OCI-LY1 (cell line): ENCODE data around the gene RABGAP1L.

Experiments used
- H2AFZ ChIP-seq: fragments of 200-600 bp; sonication (generic), shearing (Covaris generic); 2 replicates; pipeline ENCODE4 v1.6.0; 2014; ENCODE audit warnings: antibody characterized with exemption, mild to moderate bottlenecking, low read length
- H3F3A ChIP-seq: fragments of 200-600 bp; sonication (generic), shearing (Covaris generic); 2 replicates; pipeline ENCODE4 v1.6.0; 2014; ENCODE audit warnings: mild to moderate bottlenecking, antibody characterized with exemption, low read length, moderate library complexity; ENCODE audit not compliant: insufficient read depth
- H3K27ac ChIP-seq: fragments of 200-600 bp; sonication (generic); 2 replicates; pipeline ENCODE4 v1.5.1; 2014; ENCODE audit warnings: low read length, mixed run types, mild to moderate bottlenecking, low read depth; ENCODE audit not compliant: poor library complexity, severe bottlenecking
- H3K27me3 ChIP-seq: fragments of 200-600 bp; sonication (generic); 2 replicates; pipeline ENCODE4 v1.6.0; 2014; ENCODE audit warnings: antibody characterized with exemption, mild to moderate bottlenecking, low read length, moderate library complexity; ENCODE audit not compliant: insufficient read depth
- H3K36me3 ChIP-seq: fragments of 200-600 bp; sonication (generic); 2 replicates; pipeline ENCODE4 v1.6.1; 2014; ENCODE audit warnings: mild to moderate bottlenecking, antibody characterized with exemption, low read length, moderate library complexity, mixed read lengths; ENCODE audit not compliant: insufficient read depth
- H3K4me1 ChIP-seq: fragments of 200-600 bp; sonication (generic); 2 replicates; pipeline ENCODE4 v1.5.1; 2014; ENCODE audit warnings: mild to moderate bottlenecking, low read length, moderate library complexity; ENCODE audit not compliant: insufficient read depth, severe bottlenecking
- H3K4me2 ChIP-seq: fragments of 200-600 bp; sonication (generic), shearing (Covaris generic); 2 replicates; pipeline ENCODE4 v1.6.1; 2014; ENCODE audit warnings: low read length
- H3K4me3 ChIP-seq: fragments of 200-600 bp; sonication (generic); 2 replicates; pipeline ENCODE4 v1.5.1; 2014; ENCODE audit warnings: low read length, low read depth, mild to moderate bottlenecking, mixed read lengths; ENCODE audit not compliant: poor library complexity, severe bottlenecking
- H3K79me2 ChIP-seq: fragments of 200-600 bp; shearing (Covaris generic); 2 replicates; pipeline ENCODE4 v1.6.1; 2016; ENCODE audit warnings: mixed run types, low read length, mixed read lengths; ENCODE audit not compliant: insufficient read depth
- H3K9ac ChIP-seq: fragments of 200-600 bp; sonication (generic), shearing (Covaris generic); 2 replicates; pipeline ENCODE4 v1.6.1; 2014; ENCODE audit warnings: mild to moderate bottlenecking, low read length, mixed read lengths
- H3K9me2 ChIP-seq: fragments of 200-600 bp; sonication (generic), shearing (Covaris generic); 2 replicates; pipeline ENCODE4 v1.6.1; 2014; ENCODE audit warnings: low read depth, mild to moderate bottlenecking, low read length, mixed read lengths
- H3K9me3 ChIP-seq: fragments of 200-600 bp; shearing (Covaris generic); 2 replicates; pipeline ENCODE4 v1.6.1; 2014; ENCODE audit warnings: low read length, mixed read lengths
- H4K20me1 ChIP-seq: fragments of 200-600 bp; sonication (generic), shearing (Covaris generic); 2 replicates; pipeline ENCODE4 v1.6.0; 2016; ENCODE audit warnings: mild to moderate bottlenecking, low read length; ENCODE audit not compliant: insufficient read depth
- EZH2 ChIP-seq: fragments of 200-600 bp; sonication (generic), shearing (Covaris generic); IDR thresholded peaks from 2 replicates; pipeline ENCODE4 v1.8.0; 2017; ENCODE audit warnings: borderline replicate concordance, mixed run types, mild to moderate bottlenecking, antibody characterized with exemption, low read length, moderate library complexity, mixed read lengths
- TF ChIP-seq, protein P1 (sequence below): fragments of 200-600 bp; sonication (generic), shearing (Covaris generic); IDR thresholded peaks from 2 replicates; pipeline ENCODE4 v1.5.1; 2017; ENCODE audit warnings: mild to moderate bottlenecking, antibody characterized with exemption, low read length, moderate library complexity, mixed read lengths

Gene RABGAP1L

DNA sequence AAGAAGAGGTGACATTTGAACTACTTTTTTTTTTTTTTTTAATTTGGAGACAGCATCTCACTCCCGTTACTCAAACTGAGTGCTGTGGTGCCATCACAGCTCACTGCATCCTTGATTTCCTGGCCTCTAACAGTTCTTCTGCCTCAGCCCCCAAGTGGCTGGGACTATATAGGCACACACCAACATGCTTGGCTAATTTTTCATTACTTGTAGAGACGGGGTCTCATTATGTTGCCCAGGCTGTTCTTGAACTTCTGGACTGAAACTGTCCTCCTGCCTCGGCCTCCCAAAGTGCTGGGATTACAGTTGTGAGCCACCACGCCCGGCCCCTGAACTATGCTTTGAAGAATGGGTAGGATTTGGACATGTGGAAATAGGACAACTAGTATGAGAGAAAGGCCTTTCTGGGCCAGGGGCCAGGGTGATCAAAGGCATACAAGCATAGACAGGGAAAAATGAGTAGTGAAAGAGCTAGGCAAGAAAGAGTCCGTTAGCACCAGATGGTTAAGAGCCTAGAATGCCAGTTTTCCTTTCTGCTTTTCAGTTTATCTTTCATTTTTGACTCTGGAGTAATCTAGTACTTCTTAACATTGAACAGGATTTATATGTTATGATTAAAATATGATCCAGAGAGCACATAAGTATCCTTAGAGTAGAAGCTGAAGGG lies 6.3 kb downstream of the RABGAP1L start:
- H3K9me3 ChIP-seq: no peaks in the 10 kb centered on the region
- peaks cover 85% of the 10 kb centered on the region for H3K4me1 ChIP-seq
- peaks cover 63% of the 10 kb centered on the region for H3K79me2 ChIP-seq
- TF ChIP-seq EZH2: no peak
- TF ChIP-seq, protein P1, sequence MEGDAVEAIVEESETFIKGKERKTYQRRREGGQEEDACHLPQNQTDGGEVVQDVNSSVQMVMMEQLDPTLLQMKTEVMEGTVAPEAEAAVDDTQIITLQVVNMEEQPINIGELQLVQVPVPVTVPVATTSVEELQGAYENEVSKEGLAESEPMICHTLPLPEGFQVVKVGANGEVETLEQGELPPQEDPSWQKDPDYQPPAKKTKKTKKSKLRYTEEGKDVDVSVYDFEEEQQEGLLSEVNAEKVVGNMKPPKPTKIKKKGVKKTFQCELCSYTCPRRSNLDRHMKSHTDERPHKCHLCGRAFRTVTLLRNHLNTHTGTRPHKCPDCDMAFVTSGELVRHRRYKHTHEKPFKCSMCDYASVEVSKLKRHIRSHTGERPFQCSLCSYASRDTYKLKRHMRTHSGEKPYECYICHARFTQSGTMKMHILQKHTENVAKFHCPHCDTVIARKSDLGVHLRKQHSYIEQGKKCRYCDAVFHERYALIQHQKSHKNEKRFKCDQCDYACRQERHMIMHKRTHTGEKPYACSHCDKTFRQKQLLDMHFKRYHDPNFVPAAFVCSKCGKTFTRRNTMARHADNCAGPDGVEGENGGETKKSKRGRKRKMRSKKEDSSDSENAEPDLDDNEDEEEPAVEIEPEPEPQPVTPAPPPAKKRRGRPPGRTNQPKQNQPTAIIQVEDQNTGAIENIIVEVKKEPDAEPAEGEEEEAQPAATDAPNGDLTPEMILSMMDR: peak; percentile 29; the same call in 1 of the 2 replicates
- H3K27me3 ChIP-seq: no peaks in the 10 kb centered on the region
- no peak overlapping the region for H3K9ac ChIP-seq
- H3K9me2 ChIP-seq: no peaks in the 10 kb centered on the region
- peak overlapping the region; percentile 68 for H3K27ac ChIP-seq
- H2AFZ ChIP-seq: no peak overlapping the region
- H3K36me3 ChIP-seq: peaks cover 3% of the 10 kb centered on the region; the same call in 1 of the 2 replicates
- peak overlapping the region; percentile 31; the same call in 1 of the 2 replicates for H3K4me2 ChIP-seq
- no peak overlapping the region for H3K4me3 ChIP-seq
- H4K20me1 ChIP-seq: no peaks in the 10 kb centered on the region
- H3F3A ChIP-seq: no peaks in the 10 kb centered on the region

DNA sequence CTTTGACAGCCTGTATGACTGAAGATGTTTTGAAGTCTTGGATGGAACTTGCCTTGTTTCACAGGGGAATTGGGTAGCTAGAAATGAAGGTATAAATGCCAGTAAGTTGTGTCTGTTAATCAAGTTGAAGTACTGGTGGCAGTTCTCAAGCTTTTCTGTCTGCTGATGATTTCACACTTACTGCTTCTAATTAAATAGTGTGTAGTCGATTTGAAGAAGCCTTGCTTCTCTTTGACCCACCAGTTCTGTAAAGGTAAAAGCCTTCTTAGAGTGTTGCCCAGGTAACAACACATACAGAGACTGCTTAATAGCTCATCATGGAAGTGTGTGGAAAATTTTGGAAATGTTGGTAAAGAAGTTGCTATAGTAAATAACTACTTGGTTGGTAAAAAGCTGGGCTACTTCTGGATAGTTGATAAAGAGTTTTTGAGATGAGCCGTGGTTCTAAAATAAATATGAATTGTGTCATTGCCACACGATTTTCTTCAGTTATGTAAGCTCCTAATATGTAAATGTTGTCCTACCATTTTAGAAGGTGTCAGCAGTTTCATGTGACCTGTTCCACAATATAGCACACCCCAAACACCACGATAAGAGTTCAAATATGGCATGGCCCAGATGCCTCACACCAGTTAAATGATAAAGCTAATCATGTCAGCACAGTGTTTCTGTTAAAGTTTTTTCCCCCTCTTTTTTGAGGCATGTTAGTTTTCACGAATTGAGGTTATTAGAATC lies 7.4 kb downstream of the RABGAP1L start:
- Histone ChIP-seq H3K4me2 (peak overlapping the region; percentile 31), H3F3A (no peaks in the 10 kb centered on the region), H3K4me1 (peaks cover 77% of the 10 kb centered on the region), H3K36me3 (peaks cover 3% of the 10 kb centered on the region; the same call in 1 of the 2 replicates), H4K20me1 (no peaks in the 10 kb centered on the region), H3K27me3 (no peaks in the 10 kb centered on the region), H2AFZ (no peak overlapping the region), H3K79me2 (peaks cover 67% of the 10 kb centered on the region), H3K4me3 (peak overlapping the region; percentile 15), H3K9ac (peak overlapping the region; percentile 16; the same call in 1 of the 2 replicates), H3K9me2 (no peaks in the 10 kb centered on the region), H3K27ac (peak overlapping the region; percentile 68), H3K9me3 (no peaks in the 10 kb centered on the region)
- TF ChIP-seq, protein P1: no peak
- no peak for TF ChIP-seq EZH2

- Histone ChIP-seq H3K4me1 (peaks cover 75% of the 10 kb centered on the region), H3K4me3 (peak overlapping the region; percentile 15), H3K9me2 (no peaks in the 10 kb centered on the region), H3K79me2 (peaks cover 64% of the 10 kb centered on the region), H3K9ac (peak overlapping the region; percentile 16; the same call in 1 of the 2 replicates), H3K9me3 (no peaks in the 10 kb centered on the region), H3K36me3 (peaks cover 3% of the 10 kb centered on the region; the same call in 1 of the 2 replicates), H4K20me1 (no peaks in the 10 kb centered on the region), H3K4me2 (peak overlapping the region; percentile 31), H3F3A (no peaks in the 10 kb centered on the region), H2AFZ (no peak overlapping the region), H3K27me3 (no peaks in the 10 kb centered on the region), H3K27ac (peak overlapping the region; percentile 68)
- TF ChIP-seq EZH2: no peak
- TF ChIP-seq, protein P1: no peak
These were observed 8.0 kb downstream of the RABGAP1L start for GRCh38 chr1:174167265-174167803.
